ENCODE data around the gene SPIRE2. TPM values are rescaled to one million over a fixed set of nuclear protein-coding genes. Genes with fewer than 3 reads are reported as not detected.

The SPIRE2 gene
- total RNA-seq, 4 donors from 2014 or later = 1.1 to 5.1 (median 3.0) TPM

DNA sequence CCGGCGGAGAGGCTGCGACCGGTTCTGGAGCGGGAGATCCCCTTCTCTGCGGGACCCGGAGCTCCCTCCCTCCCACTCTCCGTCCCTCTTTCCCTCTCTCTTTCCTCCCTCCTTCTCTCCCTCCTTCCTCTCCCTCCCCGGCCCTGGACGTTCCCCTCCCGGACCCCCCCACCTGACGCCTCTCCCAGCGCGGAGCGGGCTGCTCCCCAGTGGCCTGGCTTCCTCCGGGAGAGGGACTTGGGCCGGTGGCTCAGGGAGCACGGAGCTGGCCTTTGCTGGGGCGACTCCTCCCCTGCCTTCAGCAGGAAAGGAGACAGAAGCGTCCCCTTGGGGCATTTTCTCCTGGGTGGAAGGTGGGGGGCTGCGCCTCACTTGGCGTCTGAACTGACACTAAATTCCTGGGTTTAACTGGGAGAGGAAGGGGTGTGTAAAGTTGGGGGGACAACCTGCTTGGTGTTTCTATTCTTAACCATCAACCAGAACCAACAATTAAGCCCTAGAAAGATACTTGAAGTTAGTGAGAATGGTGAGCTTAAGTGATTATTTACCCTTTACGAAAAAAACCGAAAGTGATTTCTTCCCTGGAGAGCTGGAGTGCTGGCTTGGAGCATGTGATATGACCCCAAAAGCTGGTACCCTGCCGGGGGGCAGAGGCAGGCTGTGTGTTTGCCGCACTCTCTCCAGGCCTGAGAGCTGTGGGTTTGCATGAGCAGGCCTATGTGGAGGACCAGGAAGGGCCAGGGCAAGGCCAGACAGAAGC, 775 bp downstream of the SPIRE2 start:
- TF ChIP-seq, protein P1, sequence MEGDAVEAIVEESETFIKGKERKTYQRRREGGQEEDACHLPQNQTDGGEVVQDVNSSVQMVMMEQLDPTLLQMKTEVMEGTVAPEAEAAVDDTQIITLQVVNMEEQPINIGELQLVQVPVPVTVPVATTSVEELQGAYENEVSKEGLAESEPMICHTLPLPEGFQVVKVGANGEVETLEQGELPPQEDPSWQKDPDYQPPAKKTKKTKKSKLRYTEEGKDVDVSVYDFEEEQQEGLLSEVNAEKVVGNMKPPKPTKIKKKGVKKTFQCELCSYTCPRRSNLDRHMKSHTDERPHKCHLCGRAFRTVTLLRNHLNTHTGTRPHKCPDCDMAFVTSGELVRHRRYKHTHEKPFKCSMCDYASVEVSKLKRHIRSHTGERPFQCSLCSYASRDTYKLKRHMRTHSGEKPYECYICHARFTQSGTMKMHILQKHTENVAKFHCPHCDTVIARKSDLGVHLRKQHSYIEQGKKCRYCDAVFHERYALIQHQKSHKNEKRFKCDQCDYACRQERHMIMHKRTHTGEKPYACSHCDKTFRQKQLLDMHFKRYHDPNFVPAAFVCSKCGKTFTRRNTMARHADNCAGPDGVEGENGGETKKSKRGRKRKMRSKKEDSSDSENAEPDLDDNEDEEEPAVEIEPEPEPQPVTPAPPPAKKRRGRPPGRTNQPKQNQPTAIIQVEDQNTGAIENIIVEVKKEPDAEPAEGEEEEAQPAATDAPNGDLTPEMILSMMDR (IDR thresholded peaks at IDR 0.05; ENCODE audit: low read depth) = no peak

DNA sequence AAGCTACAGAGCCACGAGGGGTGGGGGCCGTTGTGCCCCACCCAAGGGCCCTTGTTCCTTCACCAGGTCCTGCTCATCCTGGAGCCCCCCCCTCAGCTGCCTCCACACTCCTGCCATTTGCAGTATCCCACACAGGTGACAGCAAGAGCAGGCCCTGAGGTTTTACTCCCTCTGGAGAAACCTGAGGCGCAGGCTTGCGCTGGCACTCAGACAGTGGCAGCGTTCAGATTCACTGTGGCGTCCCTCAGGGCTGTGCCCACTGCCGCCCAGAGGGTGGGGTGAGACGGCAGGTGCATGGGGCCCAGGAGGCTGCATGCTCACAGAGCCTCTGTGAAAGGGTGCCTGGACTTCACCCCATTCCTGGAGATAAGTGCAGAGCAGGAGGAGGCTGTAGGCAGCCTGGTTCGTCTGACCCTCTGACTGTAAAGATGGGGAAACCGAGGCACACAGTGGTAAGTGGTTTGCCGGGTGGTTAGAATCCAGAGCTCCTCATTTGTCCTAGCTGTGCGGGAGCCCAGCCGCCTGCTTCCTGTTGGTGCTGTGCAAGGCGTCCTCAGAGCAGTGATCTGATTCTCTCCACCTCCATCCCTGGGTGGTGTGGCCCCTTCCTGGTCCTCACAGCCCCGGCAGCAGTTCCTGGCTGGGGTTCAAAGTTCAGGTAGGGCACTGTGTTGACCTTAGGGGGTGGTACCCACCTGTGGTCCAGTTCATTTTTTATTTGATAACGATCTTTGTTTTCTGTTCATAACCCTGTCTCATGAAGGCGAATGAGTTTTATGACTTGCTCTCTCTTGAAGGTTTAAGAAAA, 1.6 kb downstream of the SPIRE2 start:
- TF ChIP-seq, protein P1 (IDR thresholded peaks at IDR 0.05; ENCODE audit: low read depth) = no peak

DNA sequence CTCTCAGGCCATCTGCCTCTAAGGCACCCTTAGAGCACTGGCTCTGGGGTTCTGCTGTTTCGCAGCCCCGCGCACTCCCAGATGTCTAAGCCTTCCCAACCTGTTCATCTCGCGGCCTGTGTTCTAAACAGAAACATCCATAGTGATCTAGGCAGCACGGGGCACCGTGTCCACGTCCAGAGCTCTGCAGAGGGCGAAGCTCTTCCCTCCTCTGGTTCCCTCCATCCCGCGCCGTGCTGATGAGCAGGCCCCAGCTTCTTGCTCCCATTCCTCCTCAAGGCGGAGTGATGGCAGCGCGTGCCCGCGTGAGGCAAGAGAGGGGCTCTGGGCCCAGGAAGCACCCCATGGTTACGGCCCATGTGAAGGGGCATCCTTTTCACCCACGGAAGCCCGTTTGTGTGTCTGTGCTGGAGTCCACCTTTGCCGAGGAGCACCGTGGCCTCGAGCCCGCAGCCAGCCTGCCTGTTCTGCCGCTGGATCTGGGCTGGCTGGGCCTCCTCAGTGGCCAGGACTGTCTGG, 3.6 kb downstream of the SPIRE2 start:
- TF ChIP-seq, protein P1 (IDR thresholded peaks at IDR 0.05; ENCODE audit: low read depth) = no peak

DNA sequence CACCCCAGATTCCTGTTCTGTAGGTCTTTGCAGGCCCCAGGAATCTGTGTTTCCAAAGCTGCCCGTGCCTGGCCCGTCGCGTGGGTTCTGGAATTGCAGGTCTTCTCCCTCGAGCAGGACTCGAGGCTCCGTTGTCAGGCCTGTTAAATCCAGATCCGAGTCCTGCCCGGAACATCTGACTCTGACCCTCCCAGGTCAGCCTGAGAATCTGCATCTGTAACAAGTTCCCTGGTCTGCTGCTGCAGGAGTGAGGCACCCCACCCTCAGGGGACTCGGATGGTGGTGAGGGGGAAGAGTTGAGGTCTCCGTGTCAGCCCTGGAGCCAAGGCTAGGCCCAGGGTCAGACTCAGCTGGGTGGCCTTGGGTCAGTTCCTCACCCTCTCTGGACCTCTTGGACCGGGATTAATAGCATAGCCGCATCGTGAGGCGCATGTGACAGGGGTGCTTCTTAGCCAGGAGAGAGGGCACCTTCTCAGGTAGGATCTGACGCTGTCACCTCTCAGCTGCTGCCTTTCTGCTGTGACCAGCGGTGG, 8.8 kb downstream of the SPIRE2 start:
- TF ChIP-seq, protein P1 (IDR thresholded peaks at IDR 0.05; ENCODE audit: low read depth) = no peak

DNA sequence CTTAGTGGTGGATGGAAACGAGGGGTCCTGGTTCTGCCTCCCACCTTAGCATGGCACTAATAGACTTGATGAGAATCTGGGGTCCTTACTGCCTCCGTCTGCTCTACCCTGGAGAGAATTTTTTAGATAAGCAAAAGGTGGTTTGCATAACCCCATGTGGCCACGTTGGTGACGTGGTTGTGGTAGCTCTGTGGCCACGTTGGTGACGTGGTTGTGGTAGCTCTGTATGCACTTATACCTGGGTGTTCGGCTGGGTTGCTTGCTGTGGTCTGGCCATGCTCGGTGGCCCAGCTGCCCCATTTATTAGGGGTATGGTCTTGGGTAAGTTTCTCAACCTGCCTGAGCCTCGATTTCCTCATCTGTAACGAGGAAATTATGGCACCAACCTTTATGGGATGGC, 13.0 kb downstream of the SPIRE2 start:
- TF ChIP-seq, protein P1 (IDR thresholded peaks at IDR 0.05; ENCODE audit: low read depth) = no peak

DNA sequence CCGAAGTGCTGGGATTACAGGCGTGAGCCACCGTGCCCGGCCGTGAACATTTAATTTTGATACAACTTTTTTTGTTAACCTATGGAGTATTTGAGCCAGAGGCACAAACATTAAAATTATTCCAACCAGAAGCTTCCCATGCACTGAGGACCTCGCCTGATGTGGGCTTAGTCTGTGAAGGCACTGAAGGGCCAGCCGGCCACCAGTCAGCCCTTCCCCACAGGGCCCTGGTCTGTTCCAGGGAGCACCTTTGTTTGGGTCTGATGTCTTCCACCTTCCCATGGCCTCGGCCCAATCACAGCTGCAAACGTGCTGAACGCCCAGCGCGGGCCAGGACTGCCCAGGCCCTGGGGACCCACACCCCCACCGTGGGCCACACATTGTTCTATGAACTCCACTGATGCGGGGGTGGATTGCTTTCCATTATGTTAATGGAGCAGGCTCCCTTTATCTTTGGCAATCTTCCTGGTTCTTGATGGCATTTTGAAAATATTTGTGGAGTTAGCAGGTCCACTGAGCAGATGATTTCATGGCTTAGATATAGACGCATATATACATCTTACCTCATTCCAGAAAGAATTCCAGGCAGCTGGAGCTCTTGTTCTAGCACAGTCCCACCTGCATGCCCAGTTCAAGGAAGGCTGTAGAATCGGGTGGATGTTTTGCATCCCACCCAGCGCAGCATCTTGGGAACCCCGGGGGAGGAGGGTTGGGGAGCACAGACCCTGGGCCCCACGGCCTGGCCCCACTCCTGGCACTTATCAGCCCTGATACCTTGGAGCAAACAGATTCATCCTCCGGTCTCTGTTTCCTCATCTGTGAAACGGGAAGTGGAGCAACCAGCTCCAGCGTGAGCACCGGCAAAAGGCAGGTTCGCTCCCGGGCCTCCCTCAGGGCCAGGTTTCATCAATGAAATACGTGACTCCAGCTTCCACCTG, 14.5 kb downstream of the SPIRE2 start:
- TF ChIP-seq, protein P1 (IDR thresholded peaks at IDR 0.05; ENCODE audit: low read depth) = no peak
